NCI-H187 (cell line): ENCODE data around the gene KLK15.
"Not testable (repeated sequence)": the region's sequence is repeated elsewhere in the genome, so short reads cannot be mapped to it uniquely, and the experiment has no call there.

Experiments
- DNase-seq, 2 experiments: peaks; one replicate each; lab custom pipeline; 2025; lab: John Stamatoyannopoulos, UW

KLK15 gene

DNA sequence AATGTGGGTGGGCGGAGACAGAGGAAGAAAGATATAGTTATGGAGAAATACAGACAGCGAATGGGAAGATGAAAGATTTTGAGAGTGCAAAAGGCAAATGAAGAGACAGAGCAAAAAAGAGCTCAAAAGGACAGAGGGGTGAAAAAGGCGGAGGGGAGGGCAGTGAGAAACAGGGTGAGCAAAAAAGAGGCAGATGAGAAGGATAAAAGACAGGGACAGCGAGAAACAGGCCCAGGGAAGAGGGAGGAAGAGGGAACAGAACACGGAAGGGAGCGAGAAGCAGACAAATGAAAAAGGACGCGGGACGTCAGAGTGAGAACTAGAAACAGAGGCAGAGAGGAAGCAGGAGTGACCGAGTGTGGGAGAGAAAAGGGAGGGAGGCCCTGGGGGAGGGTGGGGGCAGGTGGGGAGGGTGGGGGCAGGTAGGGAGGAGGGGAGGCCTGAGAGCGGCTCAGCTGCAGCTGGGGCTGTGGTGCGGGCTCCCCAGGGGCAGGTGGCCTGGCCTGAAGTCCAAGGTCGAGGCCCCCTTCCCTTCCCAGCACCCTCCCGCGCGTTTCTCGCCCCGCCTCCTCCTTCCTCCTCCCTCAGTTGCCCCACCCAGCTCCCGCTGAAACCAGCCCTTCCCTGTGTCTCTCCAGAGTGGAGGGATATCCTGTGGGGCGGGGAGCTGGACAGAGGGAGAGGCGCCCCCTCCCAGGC is 12.7 kb downstream of the KLK15 start:
- DNase-seq, result no peak

DNA sequence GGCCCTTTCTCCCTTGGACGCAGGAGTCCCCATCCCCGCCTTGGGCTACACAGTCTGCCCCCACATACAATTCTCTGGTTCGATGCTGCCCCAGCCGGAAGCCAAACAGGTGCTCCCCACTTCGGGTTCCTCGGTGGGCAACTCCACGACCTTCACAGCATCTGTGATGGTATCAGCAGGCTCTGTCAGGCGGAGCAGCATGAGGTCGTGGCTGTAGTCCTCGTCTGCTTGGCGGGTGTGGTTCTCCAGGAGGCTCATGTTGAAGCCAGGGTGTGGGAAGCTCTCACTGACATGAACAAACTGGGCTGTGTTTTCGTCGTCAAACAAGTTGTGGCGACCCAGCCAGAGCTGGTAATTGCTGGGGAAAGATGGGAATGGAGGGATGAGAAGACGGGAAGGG is 13.3 kb downstream of the KLK15 start:
- DNase-seq, result no peak

DNA sequence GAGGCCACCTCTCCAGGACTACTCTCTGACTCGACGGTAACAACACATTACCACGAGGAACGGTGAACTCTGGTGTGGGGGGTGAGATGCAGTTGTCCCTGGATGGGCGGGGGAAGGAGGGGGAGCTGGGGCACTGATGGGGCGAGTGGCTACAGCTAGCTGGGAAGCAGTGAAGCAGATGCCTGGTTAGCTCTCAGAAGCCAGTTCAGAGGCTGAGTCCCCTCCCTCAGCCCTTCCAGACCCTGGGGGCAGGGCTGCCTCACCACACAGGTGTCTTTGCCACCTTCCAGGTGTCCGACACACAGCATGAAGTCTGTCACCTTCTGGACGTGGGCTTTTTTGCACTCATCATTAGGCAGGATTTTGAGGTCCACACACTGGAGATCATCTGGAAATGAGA is 13.7 kb downstream of the KLK15 start:
- DNase-seq, result no peak

DNA sequence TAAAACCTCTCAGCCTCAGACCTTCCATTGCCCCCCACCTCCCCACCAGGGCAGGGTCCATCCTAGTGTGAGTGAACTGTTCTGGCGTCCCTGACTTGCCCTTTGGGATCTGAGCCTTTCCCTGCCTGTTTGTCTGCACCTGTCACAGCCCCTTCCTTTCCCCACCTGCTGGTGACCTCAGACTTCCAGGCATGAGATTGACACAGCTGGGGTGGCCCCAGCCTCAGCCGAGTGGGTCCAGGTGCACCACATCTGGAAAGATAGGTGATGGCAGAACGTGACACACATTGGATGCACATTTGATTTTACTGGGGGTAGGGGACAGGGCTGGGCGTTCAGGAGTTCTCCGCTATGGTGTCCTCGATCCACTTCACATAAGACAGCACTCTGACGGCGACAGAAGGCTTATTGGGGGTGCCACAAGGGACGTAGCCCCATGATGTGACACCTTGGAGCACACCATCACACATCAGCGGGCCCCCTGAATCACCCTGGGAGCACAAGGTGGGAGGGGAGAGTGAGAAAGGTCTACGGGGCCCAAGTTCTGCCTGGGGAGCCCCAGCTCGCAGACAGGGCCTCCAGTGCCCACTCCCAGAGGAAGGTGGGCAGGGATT is 14.4 kb downstream of the KLK15 start:
- no peak for DNase-seq

DNA sequence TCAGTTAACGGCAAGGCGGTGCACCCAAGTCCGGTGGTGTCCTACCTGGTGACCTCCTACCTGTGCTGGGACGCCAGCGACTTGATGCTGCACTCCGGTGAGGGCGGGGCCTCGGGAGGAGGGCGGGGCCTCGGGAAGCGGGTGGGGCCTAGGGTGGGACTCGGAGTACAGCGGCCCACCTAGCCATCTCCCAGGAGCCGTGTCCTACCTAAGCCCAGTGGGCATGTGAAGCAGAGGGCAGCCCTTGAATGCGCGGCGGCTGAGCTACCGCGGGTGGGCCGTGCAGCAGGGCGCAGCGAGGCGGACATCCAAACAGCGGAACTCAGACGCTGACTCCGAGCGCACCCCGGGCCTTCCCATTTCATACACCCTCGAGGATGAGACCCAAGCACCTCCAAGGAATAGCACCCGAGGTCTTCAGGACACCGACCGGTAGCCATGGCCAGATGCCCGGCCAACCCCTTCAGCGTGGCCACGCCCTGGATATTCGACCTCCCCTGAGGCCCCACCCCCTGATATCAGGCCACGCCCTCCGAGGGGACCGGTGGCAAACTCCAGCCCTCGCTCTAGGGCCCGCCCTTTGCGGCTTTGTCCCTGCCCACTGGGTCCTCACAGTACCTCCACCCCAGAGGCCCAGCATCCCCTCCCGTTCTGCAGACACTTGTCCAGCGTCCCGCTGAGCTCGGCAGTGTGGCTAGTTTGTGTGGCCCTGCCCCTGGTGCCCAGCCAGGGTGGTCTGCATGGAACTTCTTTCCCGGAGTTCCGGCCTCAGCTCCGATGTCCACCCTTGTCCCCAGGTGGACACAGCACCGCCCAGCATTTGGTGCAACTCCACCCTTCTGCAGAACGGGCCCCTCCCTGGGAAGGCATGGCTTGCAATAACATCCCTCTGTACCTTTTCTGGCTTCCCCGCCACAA is 15.2 kb downstream of the KLK15 start:
- DNase-seq, result peak; percentile 52 to 66

DNA sequence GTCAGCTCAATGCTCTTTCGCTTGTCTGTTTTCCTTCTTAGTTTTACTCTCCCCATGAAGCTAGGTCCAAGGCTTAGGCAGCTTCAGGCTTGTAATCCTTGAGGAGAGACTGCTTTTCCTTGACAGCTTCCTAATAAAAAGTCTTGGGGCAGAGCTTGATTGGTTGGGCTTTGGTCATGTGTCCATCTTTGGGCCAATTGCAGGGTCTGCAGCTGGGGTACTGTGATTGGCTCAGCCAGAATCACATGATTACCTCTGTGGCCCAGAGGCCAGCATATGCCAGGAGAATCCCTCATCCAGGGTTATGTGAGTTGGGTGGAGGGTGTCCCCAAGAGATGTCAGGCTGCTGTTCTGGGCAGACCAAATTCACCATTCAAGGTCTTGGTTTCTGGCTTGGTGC is 17.9 kb downstream of the KLK15 start:
- DNase-seq, result no peak

DNA sequence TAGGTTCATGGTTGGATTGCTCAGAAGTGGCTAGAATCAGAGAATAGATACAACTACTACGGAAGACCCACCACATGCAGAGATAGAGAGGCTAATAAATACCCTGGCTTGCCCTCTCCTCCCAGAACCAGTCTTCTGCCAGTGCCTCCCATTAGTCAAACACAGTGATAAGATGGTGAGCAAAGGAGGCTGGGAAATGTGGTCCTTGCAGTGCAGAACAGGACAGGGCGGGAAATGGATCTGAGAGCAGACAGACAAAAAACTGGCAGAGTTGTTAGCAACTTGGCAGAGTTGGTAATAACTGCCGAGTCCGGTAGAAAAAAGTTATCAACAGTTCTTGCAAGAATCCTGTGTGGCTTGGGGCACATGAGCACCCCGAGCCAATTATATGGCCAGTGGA is 18.5 kb downstream of the KLK15 start:
- no peak for DNase-seq

DNA sequence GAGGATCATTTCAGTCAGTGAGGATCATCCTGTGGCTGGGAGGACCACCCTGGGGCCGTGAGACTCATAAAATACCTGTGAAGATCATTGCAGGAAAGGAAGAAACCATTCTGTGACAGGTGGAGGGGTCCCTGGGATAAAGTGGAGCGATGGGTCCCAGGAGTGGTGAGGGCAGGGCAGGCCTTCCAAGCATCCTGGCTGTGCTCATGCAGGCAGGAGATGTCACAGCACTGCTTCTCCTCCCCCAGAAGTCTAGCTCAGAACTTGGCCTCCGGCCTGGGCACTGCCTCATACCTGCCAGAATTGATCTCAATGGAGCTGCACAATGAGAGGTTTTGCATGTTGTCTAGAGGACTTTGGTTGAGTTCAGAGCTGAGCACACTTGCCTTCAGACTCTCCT is 20.9 kb downstream of the KLK15 start:
- DNase-seq, result no peak

DNA sequence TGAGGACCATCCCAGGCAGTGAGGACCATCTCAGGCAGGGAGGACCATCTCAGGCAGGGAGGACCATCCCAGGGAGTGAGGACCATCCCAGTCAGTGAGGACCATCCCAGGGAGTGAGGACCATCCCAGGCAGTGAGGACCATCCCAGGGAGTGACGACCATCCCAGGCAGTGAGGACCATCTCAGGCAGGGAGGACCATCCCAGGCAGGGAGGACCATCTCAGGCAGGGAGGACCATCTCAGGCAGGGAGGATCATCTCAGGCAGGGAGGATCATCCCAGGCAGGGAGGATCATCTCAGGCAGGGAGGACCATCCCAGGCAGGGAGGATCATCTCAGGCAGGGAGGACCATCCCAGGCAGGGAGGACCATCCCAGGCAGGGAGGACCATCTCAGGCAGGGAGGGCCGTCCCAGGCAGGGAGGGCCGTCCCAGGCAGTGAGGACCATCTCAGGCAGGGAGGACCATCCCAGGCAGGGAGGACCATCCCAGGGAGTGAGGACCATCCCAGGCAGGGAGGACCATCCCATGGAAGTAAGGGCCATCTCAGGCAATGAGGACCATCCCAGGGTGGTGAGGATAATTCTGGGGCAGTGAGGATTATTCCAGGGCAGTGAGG is 21.6 kb downstream of the KLK15 start:
- DNase-seq, result not testable (repeated sequence)

DNA sequence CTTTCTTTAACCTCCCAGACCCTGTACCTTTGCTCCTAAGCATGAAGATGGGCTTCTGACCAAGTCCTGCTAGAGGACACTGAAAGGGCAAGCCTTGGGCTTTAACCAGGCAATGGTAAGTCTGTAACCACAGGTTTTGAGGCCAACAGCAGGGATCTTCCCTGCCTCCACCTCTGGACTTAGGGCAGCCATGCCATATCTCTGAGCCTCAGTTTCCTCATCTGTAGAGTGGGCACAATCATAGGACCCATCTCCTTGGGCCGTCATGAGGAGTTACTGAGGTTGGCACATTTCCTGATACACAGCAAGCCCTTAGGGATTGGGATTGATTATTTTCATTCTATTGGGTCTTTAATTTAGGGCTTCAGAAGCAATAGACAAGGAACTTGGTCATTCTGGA is 24.5 kb downstream of the KLK15 start:
- no peak for DNase-seq

DNA sequence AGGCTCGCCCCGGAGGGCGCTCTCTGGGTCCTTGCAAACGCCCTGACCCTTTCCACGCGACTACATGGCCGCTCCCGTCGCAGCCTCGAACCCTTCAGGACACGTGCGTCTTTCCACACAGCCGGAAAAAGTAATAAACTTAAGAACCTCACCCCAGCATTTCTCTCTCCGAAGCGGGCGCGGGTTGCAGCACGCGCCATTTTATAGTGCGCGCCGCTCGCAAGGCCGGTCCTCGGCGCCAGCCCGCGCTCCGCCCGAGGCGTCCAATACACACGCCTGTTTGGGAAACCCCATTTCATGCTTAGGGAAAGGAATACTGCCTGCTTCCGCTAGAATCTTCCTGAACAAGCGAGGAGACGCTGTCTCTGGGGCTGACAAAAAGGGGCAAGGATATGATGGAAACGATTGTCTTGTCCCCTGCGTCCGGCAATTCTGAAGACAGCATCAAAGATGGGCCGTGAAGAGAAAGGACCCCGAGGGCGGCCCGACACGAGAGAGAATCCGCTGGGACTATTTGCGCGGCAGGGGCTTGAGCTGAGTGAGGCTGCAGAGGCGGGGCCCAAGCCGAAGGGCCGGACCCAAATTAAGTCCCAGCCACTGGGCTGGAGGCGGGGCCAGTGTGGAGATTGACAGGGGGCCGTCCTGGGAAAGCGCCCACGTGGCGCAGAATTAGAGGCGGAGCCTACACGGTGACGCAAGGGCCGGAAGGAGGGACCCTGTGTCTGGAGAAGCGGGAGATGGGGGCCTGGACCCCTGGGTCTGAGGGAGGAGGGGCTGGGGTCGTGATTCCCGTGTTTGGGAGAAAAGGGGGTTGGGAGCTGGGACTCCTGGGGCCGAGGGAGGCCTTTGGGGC is 28.7 kb downstream of the KLK15 start:
- DNase-seq, result peak; percentile 97 to 98

DNA sequence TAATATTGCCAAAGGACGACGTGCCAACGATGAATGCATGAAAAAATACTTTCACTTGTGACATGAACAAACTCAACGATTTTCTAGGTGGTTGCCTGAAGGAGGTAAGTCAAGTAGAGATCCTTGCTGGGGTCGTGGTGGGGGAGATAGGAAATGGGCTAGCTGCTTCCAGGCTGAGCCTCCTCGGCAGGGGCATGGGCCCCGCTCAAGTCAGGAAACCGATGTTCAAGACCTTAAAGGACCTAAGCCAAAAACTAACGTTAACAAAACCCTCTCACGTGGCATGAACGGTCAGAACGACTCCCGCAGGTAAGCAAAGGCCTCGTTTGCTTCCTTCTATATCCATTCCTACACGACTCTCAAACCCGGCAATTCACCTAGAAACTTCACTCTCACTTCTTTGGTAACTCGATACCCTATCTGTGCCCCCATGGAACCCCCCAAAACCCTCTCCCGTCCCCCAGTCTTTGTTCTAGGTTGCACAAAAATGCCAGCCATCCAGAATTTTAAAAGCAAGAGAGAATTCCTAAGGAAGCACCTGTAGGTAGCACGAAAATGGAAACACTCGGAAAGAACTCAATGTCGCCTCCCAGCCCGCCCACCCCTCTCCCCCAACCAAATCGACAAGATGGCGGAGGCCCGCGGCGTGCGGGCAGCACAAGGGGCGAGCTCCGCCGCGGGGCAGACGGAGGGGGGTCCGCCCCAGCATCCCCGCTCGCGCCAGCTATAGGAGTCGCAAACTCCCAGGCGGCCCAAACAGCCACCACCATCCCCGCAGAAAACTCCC is 29.5 kb downstream of the KLK15 start:
- peak in 1 of 2 experiments; percentile 67 for DNase-seq

DNA sequence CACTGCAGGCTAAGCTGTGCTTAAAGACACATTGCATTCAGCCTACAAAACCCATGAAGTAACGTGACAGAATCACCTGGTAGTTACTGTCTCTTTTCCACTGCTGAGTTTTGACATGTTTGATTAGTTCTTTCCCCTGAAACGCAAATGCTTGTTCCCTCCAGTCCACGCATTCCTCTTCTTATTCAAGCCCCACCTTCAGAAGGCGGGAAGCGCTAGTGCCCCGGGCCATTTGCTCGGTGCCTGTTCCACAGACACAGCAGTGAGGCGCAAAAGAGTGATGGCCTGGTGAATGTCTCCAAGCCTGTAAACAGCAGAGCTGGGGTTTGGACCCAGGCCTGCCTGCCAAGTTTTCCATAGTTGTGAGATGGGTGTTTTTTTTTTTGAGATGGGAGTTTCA is 32.3 kb downstream of the KLK15 start:
- DNase-seq, result no peak

DNA sequence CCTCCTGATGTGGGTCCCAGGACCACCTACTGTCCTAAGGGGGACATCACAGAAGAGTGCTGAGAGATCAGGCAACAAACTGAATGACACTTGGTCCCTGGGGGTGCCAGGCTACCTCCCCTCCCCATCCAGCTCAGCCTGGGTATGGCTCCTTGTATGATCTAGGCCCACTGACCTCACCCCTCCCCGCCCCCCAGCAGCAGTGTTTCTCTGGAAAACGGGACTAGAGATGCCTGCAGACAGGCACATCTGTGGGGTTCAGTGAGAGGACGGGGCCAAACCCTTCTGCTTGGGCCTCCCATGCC is 33.9 kb downstream of the KLK15 start:
- DNase-seq, result no peak

DNA sequence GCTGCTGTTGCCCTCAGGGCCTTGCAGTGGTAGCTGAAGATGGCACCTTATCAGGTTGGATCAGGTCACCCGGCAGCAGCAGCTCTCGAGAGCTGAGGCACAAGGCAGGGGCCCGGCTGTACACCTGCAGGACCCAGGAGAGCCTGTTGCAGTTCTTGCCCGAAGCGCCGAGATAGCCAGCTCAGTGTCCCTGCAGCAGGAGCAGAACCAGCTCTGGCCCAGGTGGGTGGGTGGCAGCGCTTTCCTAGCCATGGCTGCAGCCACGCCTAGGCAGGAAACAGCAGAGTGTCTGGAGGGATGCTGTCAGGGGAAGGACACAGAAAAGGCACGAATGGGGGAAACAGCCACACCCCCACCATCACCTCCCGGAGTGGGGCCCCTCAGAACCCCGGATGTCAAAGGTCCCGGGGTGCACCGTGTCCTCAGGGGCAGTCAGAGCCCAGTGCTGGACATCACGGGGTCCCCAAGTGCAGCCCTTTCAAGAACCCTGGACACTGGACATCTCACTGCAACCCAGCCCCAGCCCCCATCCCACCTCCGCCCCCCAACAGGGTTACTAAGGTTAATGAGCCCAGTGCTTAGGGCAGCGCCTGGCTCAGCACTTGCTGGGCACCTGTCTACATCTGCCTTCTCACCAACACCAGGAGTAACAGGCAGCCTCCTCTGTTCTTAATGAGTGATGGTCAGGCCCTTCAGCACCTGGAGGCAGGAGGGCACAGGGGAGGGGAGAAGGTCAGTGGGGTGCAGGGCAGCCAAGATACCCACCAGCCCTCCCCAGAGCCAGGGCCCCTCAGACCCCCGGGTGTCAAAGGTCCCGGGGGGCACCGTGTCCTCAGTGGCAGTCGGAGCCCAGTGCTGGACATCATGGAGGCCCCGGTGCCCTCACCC is 34.5 kb downstream of the KLK15 start:
- DNase-seq, result no peak

DNA sequence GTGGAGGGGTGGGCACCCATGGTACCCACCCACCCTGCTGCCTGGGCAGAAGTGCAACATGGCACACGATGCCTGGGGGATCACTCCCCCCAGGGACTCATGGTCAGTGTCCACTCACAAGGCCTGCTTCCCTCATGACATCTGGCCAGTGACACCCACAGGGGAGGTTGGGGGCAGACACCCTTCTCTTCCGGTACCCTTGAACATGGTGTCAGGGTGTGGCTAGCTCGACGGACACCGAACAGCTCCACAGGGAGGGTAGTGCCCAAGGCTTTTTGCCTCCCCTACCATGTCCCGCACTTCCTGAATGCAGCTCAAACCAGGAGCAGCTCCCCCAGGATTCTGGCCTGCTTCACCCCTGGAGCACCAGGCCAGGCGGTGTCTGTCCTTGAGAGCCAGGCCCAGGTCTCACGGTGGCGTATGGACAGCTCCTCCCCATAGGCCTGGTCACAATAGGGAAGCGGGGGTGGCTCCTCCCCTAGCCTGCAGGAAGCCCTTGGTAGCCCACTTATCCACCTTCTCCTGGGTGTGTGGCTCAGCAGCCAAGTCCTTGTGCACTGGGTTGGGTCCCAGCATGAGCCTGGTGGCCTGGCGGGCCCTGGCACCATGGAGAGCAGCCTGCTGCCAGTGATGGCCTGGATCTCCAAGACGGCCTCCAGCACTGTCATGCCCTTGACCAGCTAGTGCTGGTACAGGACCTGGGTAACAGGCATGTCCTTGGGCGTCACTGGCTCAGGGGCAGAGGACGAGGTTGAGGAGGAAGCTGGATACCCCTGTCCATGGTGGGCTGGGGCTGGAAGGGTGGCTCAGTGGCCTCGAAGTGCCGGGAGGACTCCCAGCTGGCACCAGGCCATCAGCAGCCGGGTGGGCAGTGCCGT is 35.4 kb downstream of the KLK15 start:
- no peak for DNase-seq

DNA sequence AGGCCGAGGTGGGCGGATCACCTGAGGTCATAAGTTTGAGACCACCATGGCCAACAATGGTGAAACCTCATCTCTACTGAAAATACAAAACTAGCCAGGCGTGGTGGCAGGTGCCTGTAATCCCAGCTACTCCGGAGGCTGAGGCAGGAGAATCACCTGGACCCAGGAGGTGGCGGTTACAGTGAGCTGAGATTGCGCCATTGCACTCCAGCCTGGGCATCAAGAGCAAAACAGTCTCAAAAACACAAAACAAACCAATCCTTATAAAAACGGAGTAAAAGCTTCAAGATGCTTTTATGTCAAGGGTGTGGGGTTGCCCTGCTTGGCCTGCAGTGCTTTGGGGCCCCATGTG is 36.0 kb downstream of the KLK15 start:
- no peak for DNase-seq

DNA sequence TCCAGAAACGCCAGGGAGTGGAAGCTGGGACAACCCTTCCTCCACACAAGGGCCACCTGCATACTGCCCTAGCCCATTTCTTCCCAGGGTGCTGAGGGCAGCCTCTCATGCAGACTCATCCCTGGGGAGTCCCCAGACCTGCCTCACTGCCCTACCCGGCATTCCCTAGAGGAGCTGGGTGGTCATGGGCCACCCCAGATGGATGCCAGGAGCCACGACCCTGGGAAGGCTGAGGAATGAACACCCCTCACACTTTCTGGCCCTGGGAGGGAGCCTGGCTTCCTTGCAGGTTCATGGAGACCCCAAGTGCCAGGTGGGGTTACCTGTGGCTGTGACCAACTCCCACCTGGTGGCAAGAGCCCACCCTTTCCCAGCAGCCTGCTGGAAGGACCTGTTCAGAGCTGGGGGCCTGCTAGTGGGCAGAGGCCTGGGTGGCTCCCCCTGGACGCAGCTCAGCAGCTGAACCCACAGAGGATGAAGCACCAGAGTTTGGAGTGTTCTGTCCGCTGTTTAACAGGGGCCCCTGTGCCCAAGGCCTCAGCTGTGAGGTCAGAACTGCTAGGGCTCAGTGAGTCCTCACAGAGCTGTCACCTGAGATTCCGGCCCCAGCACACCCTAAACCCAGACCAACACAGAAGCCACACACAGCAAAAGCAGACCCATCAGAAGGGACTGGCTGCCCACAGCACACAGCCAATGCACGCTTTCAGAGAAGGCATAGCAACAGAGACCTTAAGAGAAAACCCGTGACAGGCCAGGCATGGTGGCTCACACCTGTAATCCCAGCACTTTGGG is 36.5 kb downstream of the KLK15 start:
- no peak for DNase-seq
